GM12878 (cell line): ENCODE measurements around the gene FBXO21.

Experiments
- GATAD2B ChIP-seq: fragments of 450-650 bp; conservative IDR thresholded peaks from 2 replicates; pipeline ENCODE4 v1.6.1; 2017; ENCODE audit warnings: low read depth, mild to moderate bottlenecking, moderate library complexity
- HCFC1 ChIP-seq: fragments of 150-350 bp; IDR thresholded peaks from 2 replicates; pipeline ENCODE4 v1.6.1; 2014; ENCODE audit warnings: low read length
- NRF1 ChIP-seq: conservative IDR thresholded peaks from 2 replicates; pipeline ENCODE4 v1.6.1; 2011; ENCODE audit warnings: mild to moderate bottlenecking, low read depth, low read length, improper control_type of control experiment
- POLR2AphosphoS5 ChIP-seq: IDR thresholded peaks from 2 replicates; pipeline ENCODE4 v1.6.1; 2011; ENCODE audit warnings: mild to moderate bottlenecking, low read length, inconsistent platforms
- REST ChIP-seq: IDR thresholded peaks from 2 replicates; pipeline ENCODE4 v1.6.1; 2012; ENCODE audit warnings: mild to moderate bottlenecking, low read depth, low read length

- TF ChIP-seq POLR2AphosphoS5 (no peak), NRF1 (no peak), GATAD2B (no peak), REST (no peak), HCFC1 (no peak)
Measured at GRCh38 chr12:117109943-117110635, 80.2 kb downstream of the FBXO21 start.
